T-helper 1 cell (primary cell): ENCODE data around the gene MAMLD1.

Experiments used
- DNase-seq, 5 donors: peaks; one replicate each; pipeline ENCODE4 v3.0.0-alpha.2; 2012 to 2020

Gene MAMLD1

DNA sequence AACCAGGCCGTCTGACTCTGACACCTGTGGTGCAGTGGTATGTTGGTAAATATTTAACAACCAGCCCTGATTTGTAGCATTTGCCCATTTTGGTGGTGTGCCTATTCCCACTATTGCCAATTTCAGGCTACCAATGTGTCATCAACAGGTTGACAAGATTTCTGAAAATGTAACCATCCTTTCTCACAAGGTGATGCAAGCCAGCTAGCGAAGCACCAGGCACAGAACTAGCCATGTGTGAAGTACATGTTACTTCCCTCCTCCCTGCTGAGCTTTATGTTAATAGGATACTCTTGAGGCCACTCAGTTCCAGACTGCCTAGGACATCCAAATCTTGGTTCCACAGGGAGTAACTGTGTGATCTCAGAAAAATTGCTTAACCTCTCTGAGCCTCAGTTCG, 7.2 kb upstream of the MAMLD1 start:
- no peak for DNase-seq

DNA sequence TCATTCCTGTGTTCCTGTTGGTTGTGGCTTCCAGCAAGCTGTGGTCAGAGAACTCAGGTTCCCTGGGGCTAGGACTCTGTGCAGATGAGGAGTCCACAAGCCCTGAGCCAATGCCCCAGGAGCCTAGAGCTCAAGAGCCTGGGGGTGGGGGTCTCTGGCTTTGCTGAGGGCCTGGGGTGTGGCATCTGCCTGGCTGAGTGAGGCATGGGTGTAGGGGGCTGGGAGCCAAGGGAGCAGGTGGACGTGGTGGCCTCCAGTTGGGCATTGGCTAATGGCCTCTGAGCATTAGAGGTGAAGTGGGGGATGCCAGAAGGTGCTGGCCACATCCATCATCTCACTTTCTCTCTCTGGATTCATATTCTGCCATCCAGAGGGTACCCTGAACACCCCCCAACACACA, 5.3 kb upstream of the MAMLD1 start:
- DNase-seq: no peak

DNA sequence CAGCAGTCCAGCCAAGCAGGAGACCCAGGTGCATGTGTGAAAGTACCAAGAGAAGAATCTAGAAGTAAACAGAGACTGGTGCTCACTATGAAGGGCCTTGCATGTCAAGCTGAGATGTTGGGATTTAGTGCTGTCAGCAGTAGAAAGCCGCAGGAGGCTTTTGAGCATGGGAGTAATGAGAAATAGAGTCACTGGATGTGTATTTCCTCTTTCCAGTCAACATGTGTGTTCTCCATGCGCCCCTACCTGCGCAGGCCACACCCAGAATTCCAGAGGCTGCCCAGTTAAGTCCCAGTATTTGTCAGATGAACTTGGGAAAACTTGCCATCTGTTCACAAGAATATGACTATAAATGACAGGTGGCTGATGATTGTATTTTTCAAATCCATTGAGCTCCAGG, 4.5 kb upstream of the MAMLD1 start:
- DNase-seq: no peak

DNA sequence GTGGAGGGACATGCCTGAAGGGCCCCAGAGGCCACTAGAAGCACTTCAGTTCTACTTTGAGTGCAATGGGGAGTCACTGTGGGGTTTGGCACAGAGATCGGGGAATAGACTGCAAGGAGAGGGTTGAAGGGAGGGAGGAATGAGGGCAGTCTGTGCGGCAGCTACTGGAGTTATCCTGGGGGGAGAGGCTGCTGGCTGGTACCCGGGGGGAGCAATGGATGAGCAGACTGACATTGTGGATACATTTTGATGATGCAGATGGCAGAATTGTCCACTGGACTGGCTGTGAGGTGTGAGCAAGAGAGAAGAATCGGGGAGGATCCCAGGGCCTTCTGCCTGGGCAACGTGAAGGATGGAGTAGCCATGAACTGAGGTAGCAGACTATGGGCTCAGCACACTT, 2.8 kb upstream of the MAMLD1 start:
- DNase-seq: no peak

DNA sequence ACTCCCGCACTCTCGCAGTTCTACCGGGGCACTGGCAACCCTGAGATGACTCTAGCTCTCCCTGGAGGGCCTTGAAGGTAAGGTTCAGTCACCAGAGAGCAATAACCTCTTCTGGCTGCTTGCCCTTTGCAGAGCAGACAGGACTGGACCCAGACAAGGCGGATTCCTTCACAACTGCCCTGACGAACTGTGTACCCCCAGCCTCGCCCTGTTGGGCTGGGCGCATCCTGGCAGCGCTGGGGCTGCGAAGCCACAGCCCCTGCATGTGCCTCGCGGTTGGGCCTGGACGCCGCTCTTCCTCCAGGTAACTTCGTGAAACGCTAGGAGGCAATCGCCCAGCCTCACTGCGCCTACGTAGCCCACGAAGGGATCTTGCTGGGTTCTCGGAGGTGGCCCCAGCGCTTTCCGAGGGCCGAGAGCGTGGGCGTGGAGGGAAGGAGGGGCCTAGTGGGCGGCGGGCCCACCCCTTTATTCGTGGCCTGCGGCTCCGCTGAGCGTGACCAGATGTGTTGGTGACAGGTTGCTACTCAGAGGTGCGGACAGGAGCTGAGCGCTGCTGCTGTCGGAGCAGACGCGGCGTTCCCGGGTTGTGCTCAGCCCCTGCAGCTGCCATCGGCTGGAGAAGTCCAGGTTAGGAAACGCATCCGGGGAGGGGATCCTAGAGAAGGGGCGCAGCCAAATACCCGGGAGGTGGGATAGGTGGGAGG, 1.9 kb upstream of the MAMLD1 start:
- DNase-seq: peak in 2 of 5 donors; percentile 14 to 34

DNA sequence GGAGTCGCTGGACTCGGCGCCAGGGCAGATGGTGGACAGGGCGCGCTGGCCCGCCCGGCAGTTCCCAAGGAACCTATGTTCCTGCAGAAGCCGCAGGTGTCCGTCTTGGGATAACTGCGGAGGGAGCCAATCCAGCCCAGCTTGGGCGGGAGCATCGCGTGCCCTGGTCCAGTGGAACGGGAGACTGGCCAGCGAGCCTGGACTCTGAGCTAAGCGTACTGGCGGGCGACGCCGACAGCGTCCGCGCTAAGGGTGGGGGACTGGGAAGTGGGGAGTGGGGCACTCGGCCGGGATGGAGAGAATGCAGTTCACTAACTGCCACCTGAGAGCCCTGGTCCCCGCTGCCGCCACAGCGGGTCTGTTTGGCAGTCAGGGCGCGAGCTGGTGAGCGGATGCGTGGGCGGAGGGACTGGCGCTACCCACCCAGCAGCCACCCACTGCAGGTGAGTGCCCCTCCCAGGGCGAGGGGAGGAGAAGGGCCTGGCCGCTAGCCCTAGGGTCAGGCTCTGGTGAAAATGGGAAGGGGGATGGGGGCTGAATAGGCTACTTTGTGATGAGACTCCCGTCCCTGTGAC, 1.3 kb upstream of the MAMLD1 start:
- DNase-seq: peak in 1 of 5 donors; percentile 22

DNA sequence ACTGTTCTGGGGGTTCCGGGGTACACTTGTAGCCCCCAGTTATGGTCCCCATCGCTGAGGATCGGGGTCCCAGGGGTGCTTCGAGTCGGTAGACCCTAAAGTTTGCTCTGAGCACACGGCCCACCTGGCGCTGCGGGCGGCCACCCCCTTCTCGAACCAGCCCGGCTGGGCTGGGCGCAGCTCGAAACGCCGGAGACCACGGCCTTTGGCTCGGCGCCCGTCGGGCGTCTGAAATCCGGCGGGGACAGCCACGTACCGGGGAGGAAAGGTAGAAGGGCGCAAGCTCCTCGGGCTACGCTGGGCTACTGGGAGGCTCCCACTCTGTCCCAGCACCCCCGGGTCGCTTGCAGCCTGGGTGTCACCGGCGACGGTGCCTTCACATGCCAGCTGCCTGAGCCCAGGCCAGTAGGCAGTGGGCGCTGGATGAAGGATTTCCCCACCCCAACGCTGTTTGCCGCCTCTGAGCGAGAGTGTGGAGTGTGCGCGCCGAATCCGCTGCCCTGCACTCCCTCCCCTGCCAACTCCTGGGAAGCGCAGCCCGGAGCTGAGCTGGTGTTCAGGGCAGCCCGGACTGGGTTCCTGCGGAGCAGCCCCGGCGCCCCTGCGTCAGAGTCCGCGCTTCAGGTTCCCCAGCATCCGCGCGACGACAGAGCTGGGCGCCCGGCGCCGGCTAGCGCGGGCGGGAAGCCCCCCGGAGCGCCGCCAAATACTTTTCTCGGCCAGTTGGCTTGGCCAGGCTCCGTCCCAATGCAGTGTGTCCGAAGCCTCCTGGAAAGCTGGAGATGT, 637 bp downstream of the MAMLD1 start:
- DNase-seq: no peak

DNA sequence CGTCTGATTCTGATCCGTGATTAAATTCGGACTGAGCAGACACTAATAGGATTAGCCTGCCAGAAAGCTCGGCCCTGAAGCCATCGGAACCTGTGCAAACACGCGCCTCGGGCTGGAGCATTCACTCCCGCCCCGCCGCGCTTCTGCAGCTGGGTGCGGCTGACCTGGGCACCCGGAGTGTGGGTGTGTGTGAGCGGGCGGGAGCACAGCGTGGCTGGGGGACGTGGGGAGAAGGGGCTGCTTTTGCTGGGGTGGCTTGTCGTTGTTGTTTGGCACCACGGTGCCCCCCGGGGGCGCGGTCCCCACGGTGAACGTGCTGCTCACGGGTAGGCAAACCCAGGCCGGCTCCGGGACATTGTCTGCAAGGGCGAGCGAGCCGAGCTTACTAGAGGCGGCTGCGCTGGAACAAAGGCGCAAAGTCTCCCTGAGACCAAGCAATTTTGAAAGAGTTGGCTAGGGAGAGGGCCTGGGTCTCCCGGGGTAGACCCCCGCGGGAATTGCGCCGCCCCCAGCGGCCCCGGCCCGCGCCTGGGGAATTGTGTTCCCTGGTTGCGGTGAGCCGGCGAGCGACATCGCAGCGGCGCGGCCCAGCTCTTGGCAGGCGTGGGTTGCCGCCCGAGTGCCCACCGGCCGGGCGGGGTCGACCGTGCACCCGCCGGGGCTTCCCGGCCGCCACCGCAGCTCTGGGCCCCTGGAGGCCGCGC, 1.4 kb downstream of the MAMLD1 start:
- DNase-seq: peak in 2 of 5 donors; percentile 8 to 21

DNA sequence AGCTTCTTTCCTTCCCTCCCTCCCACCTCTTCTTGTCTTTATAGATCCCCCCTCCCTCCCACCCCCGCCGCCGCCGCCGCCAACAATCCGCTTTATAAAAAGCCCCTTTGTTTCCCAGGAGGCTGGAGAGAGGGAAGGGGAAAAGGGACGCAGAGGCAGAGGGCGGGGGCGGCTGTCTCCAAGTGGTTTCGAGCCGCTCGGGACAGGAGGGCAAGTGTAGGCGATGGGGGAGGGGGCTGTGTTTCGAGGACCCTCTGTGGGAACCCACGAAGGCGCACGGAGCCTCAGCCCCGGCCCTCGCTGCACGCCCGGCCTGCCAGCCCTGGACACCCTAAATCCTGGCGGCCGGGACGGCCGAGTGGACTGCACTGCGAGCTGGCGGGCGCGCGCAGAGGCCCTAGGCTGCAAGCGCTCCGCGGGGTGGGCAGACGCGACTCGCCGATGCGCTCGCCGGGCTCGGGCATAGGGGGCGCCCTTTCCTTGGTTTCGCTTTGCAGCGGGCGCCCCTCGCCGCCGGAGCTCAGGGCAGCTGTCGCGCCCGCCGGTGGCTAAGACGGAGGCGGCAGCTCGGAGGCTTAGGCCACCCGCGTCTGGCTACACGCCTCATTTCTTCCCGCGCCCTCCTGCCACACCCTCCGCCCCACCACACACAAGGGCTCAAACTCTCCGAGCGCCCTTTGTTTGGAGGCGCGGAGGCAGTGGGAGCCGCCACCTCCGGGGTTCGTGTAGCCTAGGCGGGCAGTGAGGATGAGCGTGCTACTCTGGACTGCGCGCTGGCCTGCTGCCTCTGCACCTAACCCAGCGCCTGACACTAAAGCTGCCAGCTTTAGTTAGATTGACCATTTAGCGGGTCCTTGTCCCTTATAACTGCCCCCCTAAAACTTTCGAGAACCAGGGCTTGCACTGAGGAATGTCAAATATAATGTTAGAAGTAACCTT, 2.2 kb downstream of the MAMLD1 start:
- peak; percentile 18 to 70 (median 41) for DNase-seq

DNA sequence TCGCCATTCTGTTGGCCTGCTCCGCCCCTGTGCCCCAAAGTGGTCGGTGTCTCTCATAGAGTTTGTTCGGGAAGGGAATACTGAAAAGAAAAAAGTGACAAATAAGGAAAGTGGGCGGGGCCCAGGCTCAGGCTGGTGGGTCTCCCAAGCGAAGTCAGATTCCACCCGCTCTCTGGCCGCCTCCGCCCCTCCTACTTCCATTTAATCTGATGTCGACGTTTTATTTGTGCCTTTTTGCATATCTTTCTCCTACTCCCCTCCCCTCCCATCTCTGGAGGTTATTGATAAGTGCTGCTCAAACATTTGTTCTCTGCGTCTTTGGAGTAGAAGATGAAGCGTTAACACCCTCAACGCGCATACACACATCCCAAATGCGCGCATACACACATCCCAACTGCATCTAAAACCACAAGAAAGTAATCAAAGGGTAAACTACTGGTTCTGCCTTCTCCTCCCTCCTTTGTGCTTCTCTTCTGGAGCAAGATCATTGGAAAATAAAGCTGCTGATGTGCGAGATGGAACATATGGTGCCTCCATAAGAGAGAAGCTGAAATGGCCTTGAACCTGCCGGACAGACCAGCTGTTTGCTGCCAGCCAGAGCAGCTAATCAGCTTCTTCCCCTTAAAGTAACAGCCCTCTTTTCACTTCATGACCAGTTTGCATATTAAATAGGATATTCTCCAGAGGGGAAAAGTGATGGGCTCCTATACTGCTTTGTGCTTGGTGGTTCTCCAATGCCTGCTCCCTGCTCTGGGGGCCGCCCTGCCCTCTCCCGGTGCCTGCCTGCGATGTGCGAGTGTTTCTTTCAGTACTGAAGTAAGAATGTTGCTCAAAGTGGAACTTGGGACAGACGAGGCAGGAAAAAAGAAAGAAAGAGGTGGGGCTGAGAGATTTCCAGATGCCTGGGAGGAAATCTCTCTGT, 3.1 kb downstream of the MAMLD1 start:
- DNase-seq: no peak

DNA sequence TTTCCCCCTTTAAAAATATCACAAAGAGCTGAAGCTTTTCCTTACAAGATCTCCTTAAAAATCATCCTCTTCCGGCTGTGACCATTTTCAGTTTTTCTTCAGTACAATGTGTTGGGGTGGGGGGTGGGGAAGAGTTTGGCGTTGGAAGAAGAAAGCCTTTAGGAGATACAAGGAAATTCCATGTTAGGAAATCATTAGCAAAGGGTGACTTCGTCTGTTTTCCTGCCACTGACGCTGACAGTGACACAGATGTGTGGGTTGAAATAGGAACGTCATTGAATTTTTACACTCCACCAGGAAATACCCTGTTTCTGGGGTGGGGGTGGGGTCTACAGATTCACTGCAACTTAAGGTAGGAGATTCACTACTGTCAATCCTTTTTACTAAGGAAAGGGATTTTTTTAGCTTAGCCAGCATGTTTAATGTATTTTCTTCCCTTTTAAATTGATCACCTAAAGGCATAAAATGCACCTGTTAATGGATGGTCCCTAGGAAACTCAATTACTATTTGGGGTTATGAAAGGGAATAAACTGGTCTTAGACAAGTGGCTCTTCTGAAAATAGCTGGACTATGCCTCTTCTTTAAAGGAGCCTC, 3.9 kb downstream of the MAMLD1 start:
- DNase-seq: no peak

DNA sequence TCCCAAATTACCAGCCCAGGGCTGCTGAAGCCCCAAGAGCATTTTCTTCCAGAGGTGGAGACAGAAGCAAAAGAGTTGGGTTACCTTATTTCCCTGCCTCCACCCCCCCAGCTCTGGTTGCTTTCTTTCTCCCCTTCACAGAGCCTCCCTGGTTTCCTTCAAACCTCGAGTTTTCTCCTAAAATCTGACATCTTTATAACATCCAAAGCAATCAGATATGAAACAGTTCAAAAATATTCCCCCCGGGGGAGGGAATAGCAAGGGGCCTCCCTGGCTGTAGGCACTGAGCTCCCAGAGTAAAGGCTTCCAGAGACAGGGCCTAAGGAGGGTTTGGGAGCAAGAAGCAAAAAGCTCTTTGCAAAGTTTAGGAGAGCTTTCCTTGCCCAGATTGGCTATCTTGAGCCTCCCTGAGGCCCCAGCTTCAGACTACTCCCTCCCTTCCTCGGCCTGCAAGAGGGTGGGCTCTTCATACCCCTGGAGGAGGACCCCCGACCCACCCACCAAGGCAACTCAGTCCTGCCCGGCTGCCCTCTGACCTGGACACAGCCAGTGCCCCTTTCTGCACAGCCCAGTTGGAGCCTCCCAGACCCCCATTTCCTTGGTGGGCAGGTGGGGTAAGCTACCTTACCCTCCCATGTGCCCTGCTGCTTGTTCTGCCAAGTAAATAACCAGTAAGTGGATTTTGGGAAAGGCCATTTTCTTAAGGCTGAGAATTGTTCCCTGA, 7.6 kb downstream of the MAMLD1 start:
- DNase-seq: no peak

DNA sequence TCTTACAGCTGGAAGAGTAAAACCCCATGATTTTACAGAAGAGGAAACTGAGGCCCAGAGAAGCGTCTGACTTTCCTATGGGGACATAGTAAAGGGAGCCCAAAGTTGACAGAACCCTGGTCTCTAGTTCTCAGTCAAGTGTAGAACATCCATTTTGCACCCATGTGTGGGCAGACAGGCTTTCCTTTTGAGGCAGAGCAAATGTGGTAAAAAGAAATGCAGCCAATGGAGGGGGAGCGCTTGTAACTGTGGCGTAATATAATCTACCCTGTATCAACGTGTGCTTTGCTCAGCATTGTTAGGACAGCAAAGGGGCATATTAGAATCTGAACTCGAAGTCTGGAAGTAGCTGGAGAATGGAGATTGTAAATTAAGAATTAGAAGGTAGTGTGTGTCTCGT, 8.8 kb downstream of the MAMLD1 start:
- DNase-seq: no peak

DNA sequence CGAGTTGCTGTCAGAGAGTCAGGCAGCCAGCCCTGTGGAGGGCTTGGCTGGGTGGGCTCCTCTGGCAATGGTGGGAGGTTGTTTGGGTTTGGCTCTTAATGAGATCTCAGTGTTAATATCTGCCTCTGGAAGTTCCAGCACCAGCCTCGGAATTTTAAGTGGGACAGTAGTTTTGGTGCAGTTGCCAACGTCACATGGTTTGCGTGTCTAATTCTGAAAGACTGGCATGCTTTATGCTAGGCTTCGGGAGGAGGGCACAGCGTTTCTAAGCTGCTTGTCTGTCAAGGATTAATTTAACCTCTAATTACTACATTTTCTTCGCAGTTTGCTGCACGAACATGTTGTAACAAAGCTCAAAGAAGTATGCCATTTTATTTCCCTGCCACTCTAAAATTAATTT, 9.2 kb downstream of the MAMLD1 start:
- DNase-seq: no peak

DNA sequence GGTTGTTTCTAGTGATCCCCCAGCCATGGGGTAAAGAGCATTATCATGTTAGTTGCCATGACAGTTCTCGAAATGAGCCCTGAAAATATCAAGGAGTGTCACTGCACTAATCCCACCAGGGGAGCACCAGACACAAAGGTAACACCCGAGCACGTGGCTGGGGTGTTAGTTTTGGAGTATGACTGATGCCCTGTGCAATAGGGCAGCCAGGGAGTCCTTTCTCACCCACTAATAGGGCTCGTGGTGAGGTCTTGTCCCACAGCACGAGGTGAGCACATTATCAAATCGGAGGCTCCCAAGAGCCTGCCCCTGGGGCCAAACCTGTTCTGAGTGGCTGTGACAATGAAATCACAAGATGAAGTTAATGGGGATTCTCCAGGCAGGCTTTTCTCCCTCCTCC, 9.6 kb downstream of the MAMLD1 start:
- no peak for DNase-seq

DNA sequence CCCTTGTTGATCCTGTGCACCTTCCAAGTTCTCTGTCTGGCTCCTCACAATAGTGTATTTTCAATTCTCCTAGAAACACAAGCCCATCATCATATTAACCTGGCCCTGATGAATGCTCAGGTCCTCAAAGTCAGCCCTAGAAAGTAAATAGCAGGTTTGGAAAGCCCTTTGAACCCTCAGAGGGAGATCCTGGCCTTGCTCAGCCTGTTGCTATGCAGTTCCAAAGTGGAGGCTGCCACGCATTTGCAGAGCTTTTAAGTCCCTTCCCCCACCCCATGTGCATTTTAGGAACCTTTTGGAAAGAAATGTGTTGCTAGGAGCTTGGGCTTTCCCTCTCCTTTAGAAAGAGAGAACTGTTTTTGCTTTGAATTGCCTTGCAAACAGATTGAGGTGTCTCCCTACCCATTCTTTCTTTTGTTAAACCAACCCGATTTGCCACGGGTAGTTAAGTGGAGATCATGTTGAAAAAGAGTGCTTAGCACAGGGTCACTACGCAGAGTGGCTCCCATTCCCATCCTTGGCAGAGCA, 12.2 kb downstream of the MAMLD1 start:
- DNase-seq: no peak

DNA sequence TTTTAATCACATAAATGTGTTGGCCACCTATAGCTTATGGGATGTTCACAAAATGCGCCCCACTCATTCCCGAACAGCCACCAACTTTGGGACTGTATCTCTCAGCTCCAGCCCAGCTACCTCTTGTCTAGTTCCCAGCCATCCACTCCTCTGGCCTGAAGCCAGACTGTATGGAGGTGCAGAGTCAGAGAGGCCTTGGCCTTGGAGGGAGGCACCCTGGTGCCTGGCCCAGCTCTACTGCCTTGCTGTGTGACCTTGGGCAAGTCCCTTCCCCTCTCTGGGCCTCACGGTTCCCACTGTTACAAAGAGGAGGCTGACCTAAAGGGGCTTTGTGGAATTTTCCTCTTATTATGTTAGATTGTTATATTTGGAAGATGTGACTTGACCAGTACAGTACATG, 13.9 kb downstream of the MAMLD1 start:
- no peak for DNase-seq

DNA sequence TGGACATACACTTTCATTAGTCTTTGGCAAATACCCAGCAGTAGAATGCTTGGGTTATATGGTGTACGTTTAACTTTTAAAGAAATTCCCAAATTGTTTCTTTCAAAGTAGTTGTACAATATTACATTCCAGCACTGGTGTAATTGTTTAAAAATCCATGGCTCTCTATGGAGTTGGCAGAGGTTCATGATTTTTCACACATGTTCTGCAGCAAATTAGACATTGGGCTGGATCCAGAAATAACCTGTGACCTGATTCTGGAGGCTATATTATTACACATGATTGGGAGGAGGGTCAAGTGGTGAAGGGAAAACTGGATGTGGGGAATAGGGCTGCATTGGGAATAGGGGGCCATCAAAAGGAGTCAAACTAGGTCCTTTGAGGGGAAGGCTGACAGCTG, 41.9 kb downstream of the MAMLD1 start:
- DNase-seq: no peak

DNA sequence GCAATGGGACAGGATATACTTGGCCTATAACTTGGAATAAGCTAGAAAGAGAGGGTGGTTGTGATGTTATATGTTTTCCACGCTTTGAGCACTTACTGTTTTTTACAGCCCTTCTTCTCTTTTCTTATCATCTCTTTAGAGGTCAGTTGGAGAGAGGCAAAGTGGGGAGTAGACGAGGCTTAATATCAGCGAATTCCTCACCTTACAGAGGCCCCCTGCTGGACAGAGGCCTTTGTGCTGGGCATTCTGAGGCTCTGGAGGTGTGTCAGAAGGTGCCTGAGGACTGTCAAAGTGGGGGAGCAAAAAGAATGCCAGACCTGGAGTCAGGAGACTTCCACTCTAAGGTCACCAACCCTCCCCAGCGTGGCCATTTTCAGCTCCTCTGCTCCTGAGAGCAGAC, 42.5 kb downstream of the MAMLD1 start:
- DNase-seq: no peak

DNA sequence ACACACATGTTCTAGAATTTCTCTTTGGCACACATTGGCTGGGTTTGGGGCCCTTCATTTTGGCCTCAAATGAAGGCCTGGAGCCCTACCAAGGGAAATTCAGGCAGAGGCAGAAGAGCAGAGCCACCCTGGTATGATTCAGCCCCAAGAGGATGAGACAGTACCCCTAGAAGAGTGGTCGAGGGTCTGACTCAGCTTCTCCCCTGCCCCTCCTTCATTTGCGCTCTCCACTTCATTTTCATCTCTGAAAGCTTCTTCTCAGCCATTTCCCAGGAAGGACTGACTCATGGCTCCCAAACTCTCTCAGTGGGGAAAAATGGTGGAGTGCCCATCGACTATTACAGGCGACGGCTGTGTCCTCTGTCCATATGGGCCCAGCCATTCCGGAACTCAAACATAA, 43.5 kb downstream of the MAMLD1 start:
- no peak for DNase-seq
